NCI-H187 (cell line): ENCODE data around the gene IKZF3.
"Not testable (repeated sequence)": the region's sequence is repeated elsewhere in the genome, so short reads cannot be mapped to it uniquely, and the experiment has no call there.

Experiments used
- DNase-seq, 2 experiments: peaks; one replicate each; lab custom pipeline; 2025; lab: John Stamatoyannopoulos, UW

IKZF3 gene

DNA sequence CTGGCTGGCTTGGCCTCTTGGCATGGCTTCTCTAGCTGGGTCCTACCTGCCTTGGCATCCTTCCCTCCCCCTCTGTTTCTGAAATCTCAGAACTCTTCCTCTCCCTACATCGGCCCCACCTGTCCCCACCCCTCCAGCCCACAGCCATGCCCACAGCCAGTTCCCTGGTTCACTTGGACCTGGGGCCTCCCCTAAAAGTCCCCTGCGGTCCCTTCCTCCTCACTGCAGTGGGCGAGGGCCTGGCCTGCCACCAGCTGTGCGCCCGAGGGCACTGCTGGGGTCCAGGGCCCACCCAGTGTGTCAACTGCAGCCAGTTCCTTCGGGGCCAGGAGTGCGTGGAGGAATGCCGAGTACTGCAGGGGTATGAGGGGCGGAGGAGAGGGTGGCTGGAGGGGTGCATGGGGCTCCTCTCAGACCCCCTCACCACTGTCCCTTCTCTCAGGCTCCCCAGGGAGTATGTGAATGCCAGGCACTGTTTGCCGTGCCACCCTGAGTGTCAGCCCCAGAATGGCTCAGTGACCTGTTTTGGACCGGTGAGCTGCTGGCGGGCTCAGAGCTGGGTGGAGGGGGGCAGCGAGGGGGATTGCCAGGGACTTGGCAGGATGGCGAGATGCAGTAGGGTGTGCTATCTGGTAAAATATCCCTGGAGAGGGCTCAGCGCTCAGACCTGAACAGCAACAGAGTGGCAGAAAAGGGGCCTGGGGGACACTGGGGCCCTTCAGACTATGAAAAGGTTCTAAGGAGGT, 147.9 kb downstream of the IKZF3 start:
- DNase-seq: no peak

DNA sequence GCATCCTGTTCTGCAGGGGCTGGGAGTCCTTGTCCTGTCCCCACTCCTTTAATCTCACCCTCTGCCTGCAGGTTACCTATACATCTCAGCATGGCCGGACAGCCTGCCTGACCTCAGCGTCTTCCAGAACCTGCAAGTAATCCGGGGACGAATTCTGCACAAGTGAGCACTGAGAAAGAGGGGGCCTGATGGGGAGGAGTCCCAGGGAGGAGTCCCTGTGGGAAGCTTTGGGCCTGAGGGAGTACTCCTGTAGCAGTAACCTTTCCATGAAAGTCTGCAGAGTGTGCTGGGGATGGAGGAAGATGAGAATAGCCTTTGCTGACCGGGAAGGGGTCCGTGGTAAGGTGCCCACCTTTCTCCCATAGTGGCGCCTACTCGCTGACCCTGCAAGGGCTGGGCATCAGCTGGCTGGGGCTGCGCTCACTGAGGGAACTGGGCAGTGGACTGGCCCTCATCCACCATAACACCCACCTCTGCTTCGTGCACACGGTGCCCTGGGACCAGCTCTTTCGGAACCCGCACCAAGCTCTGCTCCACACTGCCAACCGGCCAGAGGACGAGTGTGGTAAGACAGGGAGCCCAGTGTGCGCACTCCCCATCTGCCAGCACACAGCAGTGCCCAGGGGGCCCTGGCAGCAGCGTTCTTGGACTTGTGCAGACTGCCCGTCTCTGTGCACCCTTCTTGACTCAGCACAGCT, 148.6 kb downstream of the IKZF3 start:
- DNase-seq: no peak

DNA sequence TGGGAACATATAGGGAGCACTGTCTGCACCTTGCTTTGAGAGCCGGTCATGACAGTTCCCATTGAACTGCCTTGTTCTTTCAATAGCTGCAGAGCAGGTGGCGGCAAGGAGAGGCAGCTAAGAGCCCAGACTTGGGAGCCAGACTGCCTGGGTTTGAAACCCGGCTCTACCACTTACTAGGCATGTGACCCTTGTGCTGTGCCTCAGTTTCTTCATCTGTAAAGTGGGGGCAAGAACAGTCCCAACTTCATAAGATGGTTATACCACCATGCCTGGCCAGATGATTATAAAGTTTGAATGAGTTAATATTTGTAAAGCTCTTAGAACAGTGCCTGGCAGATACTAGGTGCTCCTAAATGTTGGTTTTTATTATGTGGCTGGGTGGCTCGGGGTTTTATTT, 149.9 kb downstream of the IKZF3 start:
- DNase-seq: no peak

DNA sequence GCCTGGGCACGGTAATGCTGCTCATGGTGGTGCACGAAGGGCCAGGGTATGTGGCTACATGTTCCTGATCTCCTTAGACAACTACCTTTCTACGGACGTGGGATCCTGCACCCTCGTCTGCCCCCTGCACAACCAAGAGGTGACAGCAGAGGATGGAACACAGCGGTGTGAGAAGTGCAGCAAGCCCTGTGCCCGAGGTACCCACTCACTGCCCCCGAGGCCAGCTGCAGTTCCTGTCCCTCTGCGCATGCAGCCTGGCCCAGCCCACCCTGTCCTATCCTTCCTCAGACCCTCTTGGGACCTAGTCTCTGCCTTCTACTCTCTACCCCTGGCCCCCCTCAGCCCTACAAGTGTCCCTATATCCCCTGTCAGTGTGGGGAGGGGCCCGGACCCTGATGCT, 152.3 kb downstream of the IKZF3 start:
- DNase-seq: no peak

DNA sequence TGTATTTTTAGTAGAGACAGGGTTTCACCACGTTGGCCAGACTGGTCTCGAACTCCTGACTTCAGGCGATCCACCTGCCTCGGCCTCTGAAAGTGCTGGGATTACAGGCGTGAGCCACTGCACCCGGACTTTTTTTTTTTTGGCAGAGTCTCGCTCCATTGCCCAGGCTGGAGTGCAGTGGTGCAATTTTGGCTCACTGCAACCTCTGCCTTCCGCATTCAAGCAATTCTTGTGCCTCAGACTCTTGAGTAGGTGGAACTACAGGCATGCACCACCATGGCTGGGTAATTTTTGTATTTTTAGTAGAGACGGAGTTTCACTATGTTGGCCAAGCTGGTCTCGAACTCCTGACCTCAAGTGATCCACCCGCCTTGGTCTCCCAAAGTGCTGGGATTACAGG, 153.0 kb downstream of the IKZF3 start:
- not testable (repeated sequence) for DNase-seq

DNA sequence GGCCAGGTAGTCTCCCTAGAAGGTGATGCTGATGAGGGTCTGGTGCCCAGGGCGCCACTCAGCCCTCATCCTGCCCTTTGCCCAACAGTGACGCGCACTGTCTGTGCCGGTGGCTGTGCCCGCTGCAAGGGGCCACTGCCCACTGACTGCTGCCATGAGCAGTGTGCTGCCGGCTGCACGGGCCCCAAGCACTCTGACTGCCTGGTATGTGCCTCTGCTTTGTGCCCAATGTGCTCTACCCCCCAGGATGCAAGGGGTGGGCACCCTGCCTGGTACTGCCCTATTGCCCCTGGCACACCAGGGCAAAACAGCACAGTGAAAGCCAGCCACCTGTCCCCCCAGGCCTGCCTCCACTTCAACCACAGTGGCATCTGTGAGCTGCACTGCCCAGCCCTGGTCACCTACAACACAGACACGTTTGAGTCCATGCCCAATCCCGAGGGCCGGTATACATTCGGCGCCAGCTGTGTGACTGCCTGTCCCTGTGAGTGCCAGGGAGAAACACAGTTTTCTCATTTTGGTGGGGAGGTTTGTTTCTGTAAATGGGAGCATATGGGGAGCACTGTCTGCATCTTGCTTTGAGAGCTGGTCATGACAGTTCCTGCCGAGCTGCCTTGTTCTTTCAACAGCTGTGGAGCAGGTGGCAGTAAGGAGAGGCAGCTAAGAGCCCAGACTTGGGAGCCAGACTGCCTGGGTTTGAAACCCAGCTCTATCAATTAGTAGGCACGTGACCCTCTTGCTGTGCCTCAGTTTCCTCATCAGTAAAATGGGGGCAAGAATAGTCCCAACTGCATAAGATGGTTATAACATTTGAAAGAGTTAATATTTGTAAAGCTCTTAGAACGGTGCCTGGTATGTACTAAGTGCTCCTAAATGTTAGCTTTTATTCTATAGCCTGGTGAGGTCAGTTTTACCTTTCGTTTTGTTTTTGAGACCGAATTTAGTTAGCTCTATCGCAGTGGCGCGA, 153.8 kb downstream of the IKZF3 start:
- no peak for DNase-seq

DNA sequence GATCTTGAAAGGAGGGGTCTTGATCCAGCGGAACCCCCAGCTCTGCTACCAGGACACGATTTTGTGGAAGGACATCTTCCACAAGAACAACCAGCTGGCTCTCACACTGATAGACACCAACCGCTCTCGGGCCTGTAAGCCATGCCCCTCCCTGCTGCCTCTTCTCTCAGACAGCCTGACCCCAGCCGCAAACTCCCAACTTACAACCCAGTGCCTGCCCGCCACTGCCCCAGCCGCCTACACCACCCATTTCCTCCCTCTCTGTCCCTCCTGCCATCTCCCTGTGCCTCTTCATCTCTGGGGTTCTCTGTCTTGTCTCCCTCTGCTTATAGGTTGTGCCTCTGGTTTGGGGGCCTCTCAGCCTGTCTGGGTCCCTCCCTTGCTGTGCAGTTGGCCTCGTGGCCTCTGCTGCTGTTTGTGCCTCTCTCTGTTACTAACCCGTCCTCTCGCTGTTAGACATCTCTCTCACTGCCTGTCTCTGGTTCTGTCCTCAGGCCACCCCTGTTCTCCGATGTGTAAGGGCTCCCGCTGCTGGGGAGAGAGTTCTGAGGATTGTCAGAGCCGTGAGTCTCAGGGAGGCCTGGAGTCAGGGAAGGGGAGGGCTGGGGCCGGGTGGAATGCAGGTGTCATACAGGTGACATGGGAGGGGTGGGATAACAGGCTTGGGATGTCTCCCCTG, 154.7 kb downstream of the IKZF3 start:
- no peak for DNase-seq
